NB4 (cell line): ENCODE measurements around the gene NCAPG2.

Experiments used
- POLR2A ChIP-seq: IDR thresholded peaks from 2 replicates; pipeline ENCODE4 v1.6.1; 2011; ENCODE audit warnings: mild to moderate bottlenecking; ENCODE audit not compliant: insufficient read length; ENCODE audit errors: extremely low read depth
- TF ChIP-seq, protein P1 (sequence below): IDR thresholded peaks from one replicate; pipeline ENCODE4 v1.5.1; 2012; ENCODE audit warnings: low read depth, low read length
- TF ChIP-seq, protein P2 (sequence below): IDR thresholded peaks from 2 replicates; pipeline ENCODE4 v1.6.1; 2011; ENCODE audit warnings: low read depth, low read length

- TF ChIP-seq, protein P1, sequence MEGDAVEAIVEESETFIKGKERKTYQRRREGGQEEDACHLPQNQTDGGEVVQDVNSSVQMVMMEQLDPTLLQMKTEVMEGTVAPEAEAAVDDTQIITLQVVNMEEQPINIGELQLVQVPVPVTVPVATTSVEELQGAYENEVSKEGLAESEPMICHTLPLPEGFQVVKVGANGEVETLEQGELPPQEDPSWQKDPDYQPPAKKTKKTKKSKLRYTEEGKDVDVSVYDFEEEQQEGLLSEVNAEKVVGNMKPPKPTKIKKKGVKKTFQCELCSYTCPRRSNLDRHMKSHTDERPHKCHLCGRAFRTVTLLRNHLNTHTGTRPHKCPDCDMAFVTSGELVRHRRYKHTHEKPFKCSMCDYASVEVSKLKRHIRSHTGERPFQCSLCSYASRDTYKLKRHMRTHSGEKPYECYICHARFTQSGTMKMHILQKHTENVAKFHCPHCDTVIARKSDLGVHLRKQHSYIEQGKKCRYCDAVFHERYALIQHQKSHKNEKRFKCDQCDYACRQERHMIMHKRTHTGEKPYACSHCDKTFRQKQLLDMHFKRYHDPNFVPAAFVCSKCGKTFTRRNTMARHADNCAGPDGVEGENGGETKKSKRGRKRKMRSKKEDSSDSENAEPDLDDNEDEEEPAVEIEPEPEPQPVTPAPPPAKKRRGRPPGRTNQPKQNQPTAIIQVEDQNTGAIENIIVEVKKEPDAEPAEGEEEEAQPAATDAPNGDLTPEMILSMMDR, result no peak
- TF ChIP-seq, protein P2, sequence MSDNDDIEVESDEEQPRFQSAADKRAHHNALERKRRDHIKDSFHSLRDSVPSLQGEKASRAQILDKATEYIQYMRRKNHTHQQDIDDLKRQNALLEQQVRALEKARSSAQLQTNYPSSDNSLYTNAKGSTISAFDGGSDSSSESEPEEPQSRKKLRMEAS, result no peak
- TF ChIP-seq POLR2A, result no peak
Measured at GRCh38 chr7:158596309-158596708, 108.3 kb downstream of the NCAPG2 start.
